PC-3 (cell line): ENCODE results near the gene CD40.

Experiments
- CTCF ChIP-seq: fragments of 300-600 bp; sonication (generic); conservative IDR thresholded peaks from 2 replicates; pipeline ENCODE4 v1.5.1; 2017; ENCODE audit warnings: antibody characterized with exemption, low read depth, mild to moderate bottlenecking, low read length
- EZH2 ChIP-seq: fragments of 300-600 bp; sonication (generic); IDR thresholded peaks from one replicate; pipeline ENCODE4 v1.6.1; 2017; ENCODE audit warnings: antibody characterized with exemption, mild to moderate bottlenecking, low read length; ENCODE audit not compliant: unreplicated experiment
- EZH2phosphoT487 ChIP-seq: fragments of 300-600 bp; sonication (generic); IDR thresholded peaks from 2 replicates; pipeline ENCODE4 v1.6.1; 2018; ENCODE audit warnings: mild to moderate bottlenecking, antibody characterized with exemption, low read length, borderline replicate concordance

GRCh38 chr20:46144432-46145025, 26.4 kb downstream of the CD40 start:
- no peak for TF ChIP-seq CTCF
- TF ChIP-seq EZH2phosphoT487, result no peak
- no peak for TF ChIP-seq EZH2
